Dermis blood vessel endothelial cell (primary cell): ENCODE data around the gene GRSF1. TPM values are rescaled to one million over a fixed set of nuclear protein-coding genes. Genes with fewer than 3 reads are reported as not detected.

Experiments used
- total RNA-seq: library from RNA; depleted of rRNA; stranded (reverse); fragments of >200 nt; gene quantifications from 2 replicates; pipeline ENCODE4 v1.2.3, GENCODE V29; 2014

GRSF1 gene
- total RNA-seq, 1 donor from 2014 or later: 82.4 TPM

Other genes starting within 250 kb of the GRSF1 start
- gene AMBN, start 247.6 kb downstream of the GRSF1 start, total RNA-seq: not detected in 2 replicates
- gene ENAM, start 211.1 kb downstream of the GRSF1 start, total RNA-seq: not detected in 2 replicates
- gene JCHAIN, start 173.4 kb downstream of the GRSF1 start, total RNA-seq: not detected in 2 replicates
- gene UTP3, start 151.4 kb downstream of the GRSF1 start, total RNA-seq: 20.8 and 27.1 TPM in 2 replicates
- gene RUFY3, start 117.9 kb downstream of the GRSF1 start, total RNA-seq: 50.7 and 58.9 TPM in 2 replicates
- gene MOB1B, start 62.5 kb upstream of the GRSF1 start, total RNA-seq: 11.7 and 16.8 TPM in 2 replicates
- 27.8 and 29.4 TPM in 2 replicates for gene DCK, start 153.8 kb upstream of the GRSF1 start, total RNA-seq